Measurements from ENCODE around the gene TRIM46.
A peak's percentile ranks its signal among the peaks of the same experiment; 100 is the strongest.

Gene TRIM46

GRCh38 chr1:155173478-155174323 lies at the start of gene TRIM46:
TSS of gene TRIM46 (plus strand) at chr1:155173849. CDS start at chr1:155173967, 118 bp downstream.
- peak; percentile 80 for DNase-seq (ENCODE audit: low spot score)

GRCh38 chr1:155124503-155125463 lies 48.9 kb upstream of the TRIM46 start:
- DNase-seq (ENCODE audit: low spot score): no peak

GRCh38 chr1:155125511-155125945 lies 48.1 kb upstream of the TRIM46 start:
- DNase-seq (ENCODE audit: low spot score): no peak

- peak; percentile 38 for DNase-seq (ENCODE audit: low spot score)
Measured at GRCh38 chr1:155125946-155126555, 47.6 kb upstream of the TRIM46 start.

GRCh38 chr1:155126556-155127104 lies 47.0 kb upstream of the TRIM46 start:
- DNase-seq (ENCODE audit: low spot score): no peak

- DNase-seq (ENCODE audit: low spot score): peak; percentile 66
Measured at GRCh38 chr1:155127105-155127966, 46.3 kb upstream of the TRIM46 start, which contains the start of gene EFNA1. TSS of gene EFNA1 (plus strand) at chr1:155127876. CDS start at chr1:155127978, 102 bp downstream.

- no peak for DNase-seq (ENCODE audit: low spot score)
Measured at GRCh38 chr1:155127967-155128754, 45.5 kb upstream of the TRIM46 start.

- no peak for DNase-seq (ENCODE audit: low spot score)
Measured at GRCh38 chr1:155128755-155129473, 44.7 kb upstream of the TRIM46 start.

- DNase-seq (ENCODE audit: low spot score): no peak
Measured at GRCh38 chr1:155130272-155131006, 43.2 kb upstream of the TRIM46 start.

- no peak for DNase-seq (ENCODE audit: low spot score)
Measured at GRCh38 chr1:155131285-155131684, 42.4 kb upstream of the TRIM46 start.

GRCh38 chr1:155131856-155132255 lies 41.8 kb upstream of the TRIM46 start:
- no peak for DNase-seq (ENCODE audit: low spot score)

- no peak for DNase-seq (ENCODE audit: low spot score)
Measured at GRCh38 chr1:155133799-155134281, 39.8 kb upstream of the TRIM46 start.

- DNase-seq (ENCODE audit: low spot score): no peak
Measured at GRCh38 chr1:155134322-155134721, 39.3 kb upstream of the TRIM46 start.

GRCh38 chr1:155134880-155135414 lies 38.7 kb upstream of the TRIM46 start:
- DNase-seq (ENCODE audit: low spot score): peak; percentile 93

- DNase-seq (ENCODE audit: low spot score): peak; percentile 97
Measured at GRCh38 chr1:155135415-155136028, 38.1 kb upstream of the TRIM46 start, which contains the start of gene SLC50A1. TSS of gene SLC50A1 (plus strand) at chr1:155135852. CDS start at chr1:155135912, 60 bp downstream.

- peak; percentile 4 for DNase-seq (ENCODE audit: low spot score)
Measured at GRCh38 chr1:155136748-155137147, 36.9 kb upstream of the TRIM46 start.

GRCh38 chr1:155137154-155137949 lies 36.3 kb upstream of the TRIM46 start:
- no peak for DNase-seq (ENCODE audit: low spot score)

Data from AG20443 (cell line).